Right renal pelvis (tissue), 4 donors: ENCODE data around the gene NECTIN1. TPM values are rescaled to one million over a fixed set of nuclear protein-coding genes. Genes with fewer than 3 reads are reported as not detected.

Experiments
- DNase-seq, 4 donors: peaks; one replicate each; pipeline ENCODE4 v3.0.0-alpha.2; 2013; ENCODE audit warnings: low read depth in 4 of 4, low spot score in 3 of 4, missing footprints in 1 of 4
- polyA plus RNA-seq, 4 donors: library from polyadenylated mRNA; unstranded; fragments of 120-200 nt; gene quantifications; one replicate each; pipeline ENCODE4 v1.2.1, GENCODE V29; 2013; ENCODE audit not compliant: insufficient read length in 4 of 4

Gene NECTIN1
- polyA plus RNA-seq, 4 donors: 38.6 to 45.6 (median 41.7) TPM

- DNase-seq: no peak
These were observed 104.8 kb downstream of the NECTIN1 start for GRCh38 chr11:119624102-119624615.

- no peak for DNase-seq
These were observed 105.3 kb downstream of the NECTIN1 start for GRCh38 chr11:119623682-119624081.

GRCh38 chr11:119622454-119623143, 106.4 kb downstream of the NECTIN1 start:
- no peak for DNase-seq

GRCh38 chr11:119619665-119620064, 109.3 kb downstream of the NECTIN1 start:
- no peak for DNase-seq

- no peak for DNase-seq
These were observed 110.6 kb downstream of the NECTIN1 start for GRCh38 chr11:119618208-119618909.

GRCh38 chr11:119617340-119617713, 111.7 kb downstream of the NECTIN1 start:
- no peak for DNase-seq

GRCh38 chr11:119616586-119617339, 112.2 kb downstream of the NECTIN1 start:
- DNase-seq: no peak

GRCh38 chr11:119615882-119616196, 113.2 kb downstream of the NECTIN1 start:
- DNase-seq: no peak

GRCh38 chr11:119615003-119615881, 113.8 kb downstream of the NECTIN1 start:
- DNase-seq: peak in 1 of 4 donors; percentile 31

- no peak for DNase-seq
These were observed 114.6 kb downstream of the NECTIN1 start for GRCh38 chr11:119614222-119615002.

- no peak for DNase-seq
These were observed 116.2 kb downstream of the NECTIN1 start for GRCh38 chr11:119612814-119613213.

GRCh38 chr11:119610836-119611426, 118.1 kb downstream of the NECTIN1 start:
- no peak for DNase-seq

GRCh38 chr11:119608781-119609180, 120.2 kb downstream of the NECTIN1 start:
- no peak for DNase-seq

GRCh38 chr11:119608201-119608600, 120.8 kb downstream of the NECTIN1 start:
- no peak for DNase-seq

- no peak for DNase-seq
These were observed 121.3 kb downstream of the NECTIN1 start for GRCh38 chr11:119607726-119608125.

- no peak for DNase-seq
These were observed 123.8 kb downstream of the NECTIN1 start for GRCh38 chr11:119605137-119605665.

- DNase-seq: no peak
These were observed 126.1 kb downstream of the NECTIN1 start for GRCh38 chr11:119602745-119603373.

GRCh38 chr11:119599864-119600541, 129.0 kb downstream of the NECTIN1 start:
- no peak for DNase-seq
